Body of pancreas (tissue), 4 donors: Measurements from ENCODE around the gene TIA1. TPM values are rescaled to one million over a fixed set of nuclear protein-coding genes. Genes with fewer than 3 reads are reported as not detected.

ENCODE experiments used
- ATAC-seq: fragments of 150-250 bp; one replicate; pipeline ENCODE4 v1.9.1; 2016
- DNase-seq, 4 donors: peaks; one replicate each; pipeline ENCODE4 v3.0.0-alpha.2; 2019
- H3K27ac ChIP-seq, 4 donors: fragments of 200-600 bp; sonication (generic); 1 replicate in 3 of 4; 2 replicates in 1 of 4; pipeline versions ENCODE4 v1.5.1 to v1.6.1; 2016 to 2019; ENCODE audit warnings: mild to moderate bottlenecking in 1 of 4, mixed read lengths in 1 of 4, moderate library complexity in 1 of 4
- H3K27me3 ChIP-seq, 2 donors: fragments of 200-600 bp; sonication (generic); one replicate each; pipeline ENCODE4 v1.6.0; 2016; ENCODE audit warnings: mild to moderate bottlenecking in 1 of 2
- H3K36me3 ChIP-seq, 2 donors: fragments of 200-600 bp; sonication (generic); replicated peaks in 1 of 2; 2 replicates each; pipeline ENCODE4 v1.5.1; 2016; ENCODE audit warnings: low read depth in 2 of 2; ENCODE audit not compliant: insufficient read depth in 1 of 2
- H3K4me1 ChIP-seq: fragments of 200-600 bp; sonication (generic); one replicate; pipeline ENCODE4 v1.6.0; 2016
- H3K4me3 ChIP-seq, 2 donors: fragments of 200-600 bp; sonication (generic); 1 replicate in 1 of 2; 2 replicates in 1 of 2; pipeline ENCODE4 v1.5.1; 2016 to 2019
- H3K9me3 ChIP-seq, 3 donors: fragments of 200-600 bp; sonication (generic); 1 replicate in 2 of 3; 2 replicates in 1 of 3; pipeline ENCODE4 v1.5.1; 2016
- CTCF ChIP-seq, 7 experiments: fragments of 450-650 bp in 4 of 7; fragments of 200-600 bp in 3 of 7; sonication (generic) in 3 of 7; IDR thresholded peaks; one replicate each; pipeline ENCODE4 v1.5.1; 2016 to 2019; ENCODE audit warnings: antibody characterized with exemption in 7 of 7
- POLR2A ChIP-seq, 3 donors: fragments of 450-650 bp; IDR thresholded peaks; one replicate each; pipeline ENCODE4 v1.6.1; 2016; ENCODE audit warnings: antibody characterized with exemption in 3 of 3, mild to moderate bottlenecking in 2 of 3
- WGBS, 2 donors: methylation state at CpG; one replicate each; pipeline ENCODE4 v1.1.5; 2017; 5-methylcytosine and 5-hydroxymethylcytosine counted together
- intact Hi-C: fragments of 100-400 bp; cut with DNase I; formaldehyde crosslinking; loops from one replicate; pipeline ENCODE4 v1.15.1; 2023
- total RNA-seq, 2 donors: library from RNA; depleted of rRNA; stranded (reverse); fragments of >200 nt; gene quantifications; one replicate each; pipeline ENCODE4 v1.1.0, GENCODE V29; 2016

The TIA1 gene
- total RNA-seq, 2 donors from 2014 or later: 96.6 to 130 TPM

- TF ChIP-seq CTCF (IDR thresholded peaks at IDR 0.05): no peak
- no peak for TF ChIP-seq POLR2A (IDR thresholded peaks at IDR 0.05)
- no peaks in the 10 kb centered on the region for H3K9me3 ChIP-seq
- H3K27ac ChIP-seq: no peak overlapping the region
- H3K36me3 ChIP-seq: peaks cover 0 to 15% of the 10 kb centered on the region in 2 donors
- intact Hi-C loops: no loop called here
- no peaks in the 10 kb centered on the region for H3K27me3 ChIP-seq
- ATAC-seq: no peak
- 69 to 72% methylated on average over 2 of the region's 2 CpGs for WGBS, 2 donors
- peaks cover 4% of the 10 kb centered on the region for H3K4me1 ChIP-seq
- no peak overlapping the region for H3K4me3 ChIP-seq
- no peak for DNase-seq
These were observed 36.8 kb downstream of the TIA1 start for GRCh38 chr2:70211595-70211994.

- WGBS, 2 donors: 83 to 86% methylated on average over 8 of the region's 8 CpGs
- Histone ChIP-seq H3K27ac (no peak overlapping the region), H3K36me3 (no peaks in the 10 kb centered on the region), H3K9me3 (no peaks in the 10 kb centered on the region), H3K4me1 (peaks cover 11% of the 10 kb centered on the region), H3K4me3 (no peak overlapping the region), H3K27me3 (no peaks in the 10 kb centered on the region)
- TF ChIP-seq POLR2A (IDR thresholded peaks at IDR 0.05): no peak
- TF ChIP-seq CTCF (IDR thresholded peaks at IDR 0.05): no peak
- ATAC-seq: no peak
- intact Hi-C loops: no loop called here
- DNase-seq: no peak
These were observed 44.0 kb downstream of the TIA1 start for GRCh38 chr2:70204452-70204851.

DNA sequence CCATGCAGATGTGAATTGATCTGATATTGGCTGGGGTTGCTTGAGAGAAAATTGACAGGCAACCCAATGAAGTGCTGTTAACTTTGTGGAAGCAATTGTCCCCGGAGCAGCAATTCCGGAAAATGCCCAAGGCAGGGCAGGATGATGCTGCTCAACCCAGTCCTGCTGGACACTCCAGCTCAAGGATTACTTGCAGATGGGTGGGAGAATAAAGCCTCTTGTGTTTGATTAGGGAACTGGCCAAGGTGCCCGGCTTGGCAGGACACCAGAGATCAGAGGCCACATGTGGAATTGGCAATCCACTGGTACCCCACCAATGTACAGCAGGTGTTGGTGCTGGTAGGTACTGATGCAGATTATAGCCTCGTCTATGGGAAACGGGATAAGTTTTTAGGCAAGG is 45.3 kb downstream of the TIA1 start:
- ATAC-seq: no peak
- Histone ChIP-seq H3K4me3 (no peak overlapping the region), H3K9me3 (no peaks in the 10 kb centered on the region), H3K4me1 (peaks cover 11% of the 10 kb centered on the region), H3K27ac (no peak overlapping the region), H3K27me3 (no peaks in the 10 kb centered on the region), H3K36me3 (no peaks in the 10 kb centered on the region)
- peak in 3 of 4 donors; percentile 11 to 48 (median 25) for DNase-seq
- WGBS, 2 donors: 51 to 64% methylated on average over 5 of the region's 5 CpGs
- intact Hi-C loops: no loop called here
- TF ChIP-seq POLR2A (IDR thresholded peaks at IDR 0.05): no peak
- TF ChIP-seq CTCF (IDR thresholded peaks at IDR 0.05): no peak

DNA sequence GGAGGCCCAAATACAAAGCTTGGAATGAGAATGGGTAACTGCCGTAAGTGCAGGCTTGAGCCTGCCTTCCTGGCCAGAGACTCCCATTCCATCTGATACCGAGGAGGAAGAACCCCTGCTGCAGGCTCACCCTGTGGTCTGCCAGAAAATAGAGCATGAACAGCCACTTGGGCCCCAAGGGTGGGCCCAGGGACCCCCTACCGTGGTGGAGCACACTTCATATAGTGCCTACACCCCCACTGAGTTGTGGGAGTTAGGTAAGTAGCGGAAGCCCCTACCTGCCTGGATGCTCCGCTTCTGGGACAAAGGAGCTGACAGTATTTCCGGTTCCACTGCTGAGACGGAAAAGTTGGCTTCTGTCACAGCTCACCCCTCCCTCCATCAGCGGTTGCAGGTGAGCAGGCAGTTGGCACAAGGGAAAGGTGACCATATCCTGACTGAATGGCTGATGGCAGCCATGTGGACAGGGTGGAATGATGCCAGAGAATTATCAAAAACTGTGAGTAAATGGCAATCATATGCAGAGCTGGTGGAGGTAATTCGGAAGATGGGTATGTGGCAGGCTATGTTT is 46.1 kb downstream of the TIA1 start:
- 48 to 53% methylated on average over 9 of the region's 9 CpGs for WGBS, 2 donors
- no peaks in the 10 kb centered on the region for H3K36me3 ChIP-seq
- H3K4me1 ChIP-seq: peaks cover 11% of the 10 kb centered on the region
- no peak overlapping the region for H3K4me3 ChIP-seq
- H3K9me3 ChIP-seq: no peaks in the 10 kb centered on the region
- DNase-seq (peak in 3 of 4 donors; percentile 20 to 37 (median 29)), ATAC-seq (peak; percentile 60)
- TF ChIP-seq CTCF (IDR thresholded peaks at IDR 0.05) (no peak), POLR2A (IDR thresholded peaks at IDR 0.05) (no peak)
- intact Hi-C loops: no loop called here
- no peak overlapping the region for H3K27ac ChIP-seq
- no peaks in the 10 kb centered on the region for H3K27me3 ChIP-seq

GRCh38 chr2:70201831-70202230 is 46.6 kb downstream of the TIA1 start:
- peaks cover 11% of the 10 kb centered on the region for H3K4me1 ChIP-seq
- 89 to 93% methylated on average over 6 of the region's 6 CpGs for WGBS, 2 donors
- H3K9me3 ChIP-seq: no peaks in the 10 kb centered on the region
- H3K36me3 ChIP-seq: no peaks in the 10 kb centered on the region
- TF ChIP-seq CTCF (IDR thresholded peaks at IDR 0.05): no peak
- TF ChIP-seq POLR2A (IDR thresholded peaks at IDR 0.05): no peak
- no peak overlapping the region for H3K27ac ChIP-seq
- intact Hi-C loops: no loop called here
- DNase-seq: no peak
- H3K27me3 ChIP-seq: no peaks in the 10 kb centered on the region
- ATAC-seq: no peak
- no peak overlapping the region for H3K4me3 ChIP-seq
